ENCODE results near the gene ZNRD2.

Gene ZNRD2

DNA sequence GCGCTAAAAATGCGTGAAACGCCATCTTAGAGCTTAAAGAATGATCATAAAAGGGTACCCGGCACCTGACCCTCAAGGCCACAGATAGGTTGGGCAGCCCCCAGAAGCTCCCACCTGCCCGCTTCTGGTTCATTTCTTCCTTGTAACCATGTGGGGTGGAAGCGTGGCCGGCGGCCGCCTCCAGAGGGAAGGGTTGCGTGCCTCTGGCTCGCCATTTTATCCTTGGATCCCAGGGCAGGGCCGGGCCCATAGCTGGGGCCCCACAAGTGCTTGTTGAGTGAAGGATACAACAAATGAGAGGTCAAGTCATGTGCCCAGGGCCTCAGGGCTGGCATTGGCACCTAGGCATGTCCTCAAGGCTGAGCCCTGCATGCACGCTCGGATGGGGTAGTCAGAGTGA, 51.2 kb downstream of the ZNRD2 start:
- H3K4me3 Mint-ChIP-seq = no peak overlapping the region
- H3K27me3 Mint-ChIP-seq = no peaks in the 10 kb centered on the region
- peaks cover 25% of the 10 kb centered on the region for H3K4me1 Mint-ChIP-seq (ENCODE audit: low read depth)
- H3K36me3 Mint-ChIP-seq (ENCODE audit: low read depth) = peaks cover 57% of the 10 kb centered on the region
- no peaks in the 10 kb centered on the region for H3K9me3 Mint-ChIP-seq
- H3K27ac Mint-ChIP-seq = no peak overlapping the region
